Vagina (tissue), 2 donors: ENCODE measurements around the gene ERP27. TPM values are rescaled to one million over a fixed set of nuclear protein-coding genes. Genes with fewer than 3 reads are reported as not detected.
A peak's percentile ranks its signal among the peaks of the same experiment; 100 is the strongest.

Experiments
- DNase-seq, 2 donors: peaks; one replicate each; pipeline ENCODE4 v3.0.0-alpha.2; 2017; ENCODE audit errors: extremely low spot score in 2 of 2
- H3K27ac ChIP-seq: fragments of 200-600 bp; sonication (generic); one replicate; pipeline ENCODE4 v1.5.1; 2019
- H3K27me3 ChIP-seq: fragments of 200-600 bp; sonication (generic); one replicate; pipeline ENCODE4 v1.5.1; 2019
- H3K36me3 ChIP-seq, 2 donors: fragments of 200-600 bp; sonication (generic); one replicate each; pipeline ENCODE4 v1.5.1; 2017 to 2019
- H3K4me1 ChIP-seq: fragments of 200-600 bp; sonication (generic); one replicate; pipeline ENCODE4 v1.5.1; 2019
- H3K4me3 ChIP-seq, 2 donors: fragments of 200-600 bp; sonication (generic); 1 replicate in 1 of 2; 2 replicates in 1 of 2; pipeline ENCODE4 v1.5.1; 2016 to 2019
- H3K9me3 ChIP-seq: fragments of 200-600 bp; sonication (generic); one replicate; pipeline ENCODE4 v1.5.1; 2019
- CTCF ChIP-seq, 3 experiments: fragments of 450-650 bp in 2 of 3; fragments of 200-600 bp in 1 of 3; sonication (generic) in 1 of 3; IDR thresholded peaks; one replicate each; pipeline ENCODE4 v1.5.1; 2017 to 2019; ENCODE audit warnings: antibody characterized with exemption in 3 of 3, mild to moderate bottlenecking in 2 of 3, moderate library complexity in 2 of 3
- POLR2A ChIP-seq, 2 donors: fragments of 450-650 bp; IDR thresholded peaks; one replicate each; pipeline ENCODE4 v1.6.1; 2017; ENCODE audit warnings: antibody characterized with exemption in 2 of 2, mild to moderate bottlenecking in 2 of 2, moderate library complexity in 2 of 2
- POLR2AphosphoS5 ChIP-seq, 2 donors: sonication (generic); formaldehyde crosslinking; IDR thresholded peaks; one replicate each; pipeline ENCODE4 v1.9.0; 2017; ENCODE audit warnings: antibody characterized with exemption in 2 of 2, mild to moderate bottlenecking in 2 of 2, low read depth in 1 of 2; ENCODE audit not compliant: insufficient read depth in 1 of 2
- intact Hi-C: fragments of 100-400 bp; cut with DNase I; formaldehyde crosslinking; loops from one replicate; pipeline ENCODE4 v1.15.1; 2023
- total RNA-seq: library from RNA; depleted of rRNA; stranded (reverse); fragments of >200 nt; gene quantifications from one replicate; pipeline ENCODE4 v1.2.3, GENCODE V29; 2016

Gene ERP27
- total RNA-seq, 1 donor from 2014 or later, result 2.2 TPM

GRCh38 chr12:14885718-14886221, 52.6 kb downstream of the ERP27 start, which contains the start of gene MGP:
Gene MGP, minus strand, starts transcription at chr12:14885854. Its CDS starts 63 bp downstream, at chr12:14885791.
- H3K27me3 ChIP-seq, result no peaks in the 10 kb centered on the region

GRCh38 chr12:14884458-14884878, 53.9 kb downstream of the ERP27 start:
- H3K27me3 ChIP-seq, result no peaks in the 10 kb centered on the region
- H3K9me3 ChIP-seq, result no peaks in the 10 kb centered on the region
- peaks cover 13% of the 10 kb centered on the region for H3K4me1 ChIP-seq
- intact Hi-C loops, result loop anchor here (10.0 kb wide), 1 partner anchor 110 kb away; a partner anchor contains a TSS
- peak overlapping the region; percentile 39 for H3K4me3 ChIP-seq
- H3K36me3 ChIP-seq, result peaks cover 0 to 5% of the 10 kb centered on the region in 2 donors
- TF ChIP-seq POLR2AphosphoS5 (IDR thresholded peaks at IDR 0.05; ENCODE audit: insufficient read depth in 1 of 2, low read depth in 1 of 2) (peak in 1 of 2 donors; percentile 21), POLR2A (IDR thresholded peaks at IDR 0.05) (no peak), CTCF (IDR thresholded peaks at IDR 0.05) (no peak)
- no peak for DNase-seq
- peak overlapping the region; percentile 85 for H3K27ac ChIP-seq

More at GRCh38 chr12:14885718-14886221, 52.6 kb downstream of the ERP27 start, which contains the start of gene MGP:
- H3K9me3 ChIP-seq, result no peaks in the 10 kb centered on the region
- H3K36me3 ChIP-seq, result peaks cover 0 to 5% of the 10 kb centered on the region in 2 donors
- H3K4me1 ChIP-seq, result peaks cover 13% of the 10 kb centered on the region
- TF ChIP-seq POLR2AphosphoS5 (IDR thresholded peaks at IDR 0.05; ENCODE audit: insufficient read depth in 1 of 2, low read depth in 1 of 2) (no peak), POLR2A (IDR thresholded peaks at IDR 0.05) (peak in 1 of 2 donors; percentile 52), CTCF (IDR thresholded peaks at IDR 0.05) (no peak)
- intact Hi-C loops, result loop anchor here (10.0 kb wide), 1 partner anchor 111 kb away; a partner anchor contains a TSS
- peak in 1 of 2 donors; percentile 92 for DNase-seq
- H3K27ac ChIP-seq, result peak within 1 kb of the TSS; percentile 85
- H3K4me3 ChIP-seq, result peak within 1 kb of the TSS; percentile 39

- Histone ChIP-seq H3K9me3 (no peaks in the 10 kb centered on the region), H3K27me3 (no peaks in the 10 kb centered on the region), H3K4me3 (peak overlapping the region; percentile 9 to 39), H3K27ac (peak overlapping the region; percentile 85), H3K36me3 (peaks cover 0 to 5% of the 10 kb centered on the region in 2 donors), H3K4me1 (peaks cover 13% of the 10 kb centered on the region)
- intact Hi-C loops, result loop anchor here (10.0 kb wide), 1 partner anchor 109 kb away; a partner anchor contains a TSS
- DNase-seq, result no peak
- no peak for TF ChIP-seq CTCF (IDR thresholded peaks at IDR 0.05)
- no peak for TF ChIP-seq POLR2AphosphoS5 (IDR thresholded peaks at IDR 0.05; ENCODE audit: insufficient read depth in 1 of 2, low read depth in 1 of 2)
- TF ChIP-seq POLR2A (IDR thresholded peaks at IDR 0.05), result no peak
Measured at GRCh38 chr12:14883686-14884085, 54.7 kb downstream of the ERP27 start.

- Histone ChIP-seq H3K27ac (no peak overlapping the region), H3K4me3 (no peak overlapping the region), H3K4me1 (peaks cover 3% of the 10 kb centered on the region)
Measured at GRCh38 chr12:14880890-14881453, 57.4 kb downstream of the ERP27 start.

More at GRCh38 chr12:14880890-14881453, 57.4 kb downstream of the ERP27 start:
- Histone ChIP-seq H3K27me3 (no peaks in the 10 kb centered on the region), H3K9me3 (no peaks in the 10 kb centered on the region), H3K36me3 (peaks cover 0 to 5% of the 10 kb centered on the region in 2 donors)
- no peak for DNase-seq
- TF ChIP-seq POLR2A (IDR thresholded peaks at IDR 0.05), result no peak
- TF ChIP-seq POLR2AphosphoS5 (IDR thresholded peaks at IDR 0.05; ENCODE audit: insufficient read depth in 1 of 2, low read depth in 1 of 2), result no peak
- TF ChIP-seq CTCF (IDR thresholded peaks at IDR 0.05), result no peak
- intact Hi-C loops, result loop anchor here (10.0 kb wide), 1 partner anchor 106 kb away; a partner anchor contains a TSS
